Measurements from ENCODE around the gene CFAP299.
"Not testable (repeated sequence)": the region's sequence is repeated elsewhere in the genome, so short reads cannot be mapped to it uniquely, and the experiment has no call there.

Gene CFAP299

DNA sequence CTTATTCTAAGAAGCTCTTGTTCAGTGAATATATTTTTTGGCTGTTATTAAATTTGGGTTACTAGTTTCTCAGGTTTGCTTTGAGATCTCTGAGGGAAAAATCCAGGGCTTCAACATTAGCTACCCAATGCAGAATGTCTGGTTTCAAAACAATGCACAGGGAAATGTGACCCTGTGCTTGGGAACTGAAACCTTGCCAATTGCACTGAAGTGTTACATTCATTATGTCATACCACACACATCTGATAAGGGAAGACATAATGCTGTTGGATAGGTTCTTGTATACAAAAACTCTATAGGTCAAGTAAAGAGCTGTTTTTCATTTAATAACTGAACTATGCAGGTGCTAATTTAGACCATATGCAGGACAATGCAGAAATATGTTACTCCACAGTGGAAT lies 349.7 kb downstream of the CFAP299 start:
- no peak overlapping the region for H3K4me3 ChIP-seq (replicated peaks; ENCODE audit: low read depth, low read length)
- DNase-seq (ENCODE audit: extremely low read depth, low read depth) = no peak
- TF ChIP-seq, protein P1, sequence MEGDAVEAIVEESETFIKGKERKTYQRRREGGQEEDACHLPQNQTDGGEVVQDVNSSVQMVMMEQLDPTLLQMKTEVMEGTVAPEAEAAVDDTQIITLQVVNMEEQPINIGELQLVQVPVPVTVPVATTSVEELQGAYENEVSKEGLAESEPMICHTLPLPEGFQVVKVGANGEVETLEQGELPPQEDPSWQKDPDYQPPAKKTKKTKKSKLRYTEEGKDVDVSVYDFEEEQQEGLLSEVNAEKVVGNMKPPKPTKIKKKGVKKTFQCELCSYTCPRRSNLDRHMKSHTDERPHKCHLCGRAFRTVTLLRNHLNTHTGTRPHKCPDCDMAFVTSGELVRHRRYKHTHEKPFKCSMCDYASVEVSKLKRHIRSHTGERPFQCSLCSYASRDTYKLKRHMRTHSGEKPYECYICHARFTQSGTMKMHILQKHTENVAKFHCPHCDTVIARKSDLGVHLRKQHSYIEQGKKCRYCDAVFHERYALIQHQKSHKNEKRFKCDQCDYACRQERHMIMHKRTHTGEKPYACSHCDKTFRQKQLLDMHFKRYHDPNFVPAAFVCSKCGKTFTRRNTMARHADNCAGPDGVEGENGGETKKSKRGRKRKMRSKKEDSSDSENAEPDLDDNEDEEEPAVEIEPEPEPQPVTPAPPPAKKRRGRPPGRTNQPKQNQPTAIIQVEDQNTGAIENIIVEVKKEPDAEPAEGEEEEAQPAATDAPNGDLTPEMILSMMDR (IDR thresholded peaks at IDR 0.05; ENCODE audit: low read depth, low read length, missing control alignments) = no peak

DNA sequence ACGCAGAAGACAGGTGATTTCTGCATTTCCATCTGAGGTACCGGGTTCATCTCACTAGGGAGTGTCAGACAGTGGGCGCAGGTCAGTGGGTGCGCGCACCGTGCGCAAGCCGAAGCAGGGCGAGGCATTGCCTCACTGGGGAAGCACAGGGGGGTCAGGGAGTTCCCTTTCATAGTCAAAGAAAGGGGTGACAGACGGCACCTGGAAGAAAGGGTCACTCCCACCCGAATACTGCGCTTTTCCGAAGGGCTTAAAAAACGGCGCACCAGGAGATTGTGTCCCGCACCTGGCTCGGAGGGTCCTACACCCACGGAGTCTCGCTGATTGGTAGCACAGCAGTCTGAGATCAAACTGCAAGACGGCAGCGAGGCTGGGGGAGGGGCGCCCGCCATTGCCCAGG lies 352.2 kb downstream of the CFAP299 start:
- DNase-seq (ENCODE audit: extremely low read depth, low read depth); H3K4me3 ChIP-seq (replicated peaks; ENCODE audit: low read depth, low read length): not testable (repeated sequence)

DNA sequence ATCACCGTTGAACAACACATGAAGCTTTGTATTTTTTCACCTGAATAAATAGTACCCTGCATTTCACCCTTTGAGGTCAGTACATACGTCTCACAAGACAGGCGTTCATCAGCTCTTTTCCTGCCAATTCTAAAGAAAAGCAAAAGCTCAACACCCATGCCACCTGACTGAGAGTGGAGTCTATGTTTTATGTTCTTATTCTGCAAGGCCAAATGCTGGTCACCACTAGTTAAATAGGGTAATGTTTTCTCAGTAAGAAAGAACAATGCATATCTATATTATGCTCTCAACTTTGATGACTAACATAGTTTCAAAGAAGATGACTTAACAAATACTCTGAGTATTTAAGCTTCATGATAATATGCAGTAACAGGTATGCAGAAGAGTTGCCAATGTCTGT lies 358.6 kb downstream of the CFAP299 start:
- H3K4me3 ChIP-seq (replicated peaks; ENCODE audit: low read depth, low read length) = no peak overlapping the region
- TF ChIP-seq, protein P1 (IDR thresholded peaks at IDR 0.05; ENCODE audit: low read depth, low read length, missing control alignments) = no peak
- no peak for DNase-seq (ENCODE audit: extremely low read depth, low read depth)

DNA sequence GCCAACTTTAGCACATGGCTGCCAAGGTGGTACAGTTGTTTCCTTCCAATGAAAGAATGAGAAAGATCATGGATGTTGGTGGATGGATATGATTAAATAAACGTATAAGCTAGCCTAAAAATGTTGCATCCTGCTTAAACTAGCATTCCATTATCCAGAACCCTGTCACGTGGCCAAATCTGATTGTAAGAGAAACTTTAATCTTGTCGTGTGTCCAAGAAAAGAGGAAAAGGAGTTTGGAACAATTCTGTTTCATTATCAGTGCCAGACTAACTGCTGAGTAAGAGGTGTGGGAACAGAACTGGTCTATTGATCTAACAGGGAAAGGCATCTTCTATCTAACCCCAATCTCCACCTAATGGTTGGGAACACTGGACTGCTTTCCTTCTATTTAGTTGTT lies 369.8 kb downstream of the CFAP299 start:
- TF ChIP-seq, protein P1 (IDR thresholded peaks at IDR 0.05; ENCODE audit: low read depth, low read length, missing control alignments) = no peak
- DNase-seq (ENCODE audit: extremely low read depth, low read depth) = no peak
- H3K4me3 ChIP-seq (replicated peaks; ENCODE audit: low read depth, low read length) = no peak overlapping the region

DNA sequence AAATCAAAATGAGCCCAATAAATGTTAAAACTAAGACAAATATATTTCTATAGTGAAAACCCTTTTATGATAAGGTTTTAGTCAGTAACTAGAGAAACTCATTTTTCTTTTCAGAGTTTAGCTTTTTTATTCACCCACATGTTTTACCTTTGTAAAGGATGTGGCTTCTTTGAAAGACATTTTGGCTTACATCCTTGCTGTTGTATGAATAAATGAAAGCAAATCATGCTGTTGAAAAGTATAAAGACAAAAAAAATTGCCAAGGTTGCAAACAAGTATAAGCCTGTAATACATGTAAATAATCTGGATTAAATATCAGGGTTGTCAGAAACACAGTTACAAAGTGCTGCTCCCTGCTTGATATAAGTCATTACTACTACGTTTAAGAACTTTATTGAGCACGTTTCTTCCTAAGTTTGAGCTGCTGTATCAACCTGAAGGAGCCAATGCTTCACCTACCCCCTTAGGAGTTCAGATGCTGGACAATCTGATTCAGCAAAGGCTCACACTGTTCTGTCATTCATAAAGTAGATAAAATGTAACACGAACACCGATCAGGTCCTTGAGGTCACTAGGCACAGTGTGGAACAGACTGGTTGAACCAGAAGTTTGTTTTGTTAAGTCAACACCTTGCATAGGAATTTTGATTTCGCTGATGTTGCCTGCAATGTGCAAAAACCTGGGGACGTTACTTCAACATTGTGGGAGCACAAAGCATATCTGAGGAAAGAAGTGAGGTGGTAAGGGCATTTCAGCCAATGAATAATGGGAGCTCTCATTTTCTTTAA lies 373.7 kb downstream of the CFAP299 start:
- TF ChIP-seq, protein P1 (IDR thresholded peaks at IDR 0.05; ENCODE audit: low read depth, low read length, missing control alignments) = no peak
- H3K4me3 ChIP-seq (replicated peaks; ENCODE audit: low read depth, low read length) = no peak overlapping the region
- no peak for DNase-seq (ENCODE audit: extremely low read depth, low read depth)

DNA sequence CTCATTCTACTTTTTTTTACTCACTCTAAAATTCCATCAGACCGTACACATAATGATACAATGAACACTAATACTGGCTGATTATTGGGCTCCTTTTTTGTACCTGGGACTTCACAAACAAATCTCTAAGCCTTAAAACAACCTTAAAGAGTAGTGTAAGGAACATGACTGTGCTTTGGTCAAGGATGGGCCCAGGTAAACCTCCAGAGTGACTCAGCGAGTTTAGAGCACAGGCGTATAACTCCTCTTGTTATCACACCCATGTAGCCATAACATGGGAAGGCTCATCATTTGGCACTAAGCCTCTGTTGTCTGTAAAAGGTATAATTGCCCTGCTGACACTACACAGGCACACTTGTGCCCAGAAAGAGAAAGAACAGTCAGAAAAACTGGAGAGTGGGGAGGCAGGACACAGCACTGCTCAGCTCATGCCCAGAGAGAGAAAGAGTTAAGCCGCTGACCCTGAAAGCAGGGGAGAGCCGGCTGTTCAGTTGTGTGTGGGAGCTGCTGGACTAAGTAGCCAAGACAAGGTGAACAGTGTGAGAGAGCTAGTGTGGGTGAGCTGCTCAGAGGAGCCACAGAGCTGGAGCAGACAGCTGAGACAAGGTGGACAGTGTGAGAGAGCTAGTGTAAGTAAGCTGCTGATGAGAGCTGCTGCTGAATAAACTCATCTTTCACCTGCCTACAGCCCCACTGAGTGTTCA lies 375.4 kb downstream of the CFAP299 start:
- no peak overlapping the region for H3K4me3 ChIP-seq (replicated peaks; ENCODE audit: low read depth, low read length)
- TF ChIP-seq, protein P1 (IDR thresholded peaks at IDR 0.05; ENCODE audit: low read depth, low read length, missing control alignments) = no peak
- DNase-seq (ENCODE audit: extremely low read depth, low read depth) = no peak

DNA sequence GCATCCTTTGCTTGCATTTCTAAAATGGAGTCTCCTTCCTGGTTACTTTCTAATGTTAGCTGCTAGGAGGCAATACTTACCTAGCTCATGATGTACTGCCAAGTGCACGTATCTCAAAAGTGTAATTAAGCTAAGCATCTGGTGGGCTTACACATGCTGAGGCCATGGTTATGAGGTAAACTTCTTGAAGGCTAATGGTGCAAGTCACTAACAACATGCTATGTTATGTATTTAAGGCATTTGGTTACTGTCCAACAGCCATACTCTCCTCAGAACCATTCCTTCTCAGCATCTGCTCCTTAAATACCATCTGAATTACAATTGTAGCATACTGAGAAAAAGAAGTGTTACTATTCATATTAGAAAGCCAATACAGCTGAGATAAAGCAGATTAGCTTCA lies 376.4 kb downstream of the CFAP299 start:
- no peak for DNase-seq (ENCODE audit: extremely low read depth, low read depth)
- TF ChIP-seq, protein P1 (IDR thresholded peaks at IDR 0.05; ENCODE audit: low read depth, low read length, missing control alignments) = no peak
- no peak overlapping the region for H3K4me3 ChIP-seq (replicated peaks; ENCODE audit: low read depth, low read length)

Measured in HFF-Myc (cell line).